IMR-90 (cell line): ENCODE data around the gene GRB10. TPM values are rescaled to one million over a fixed set of nuclear protein-coding genes. Genes with fewer than 3 reads are reported as not detected.

Experiments
- ATAC-seq: fragments of 200-7000 bp; cut with Tn5 transposase; 2 replicates; pipeline ENCODE4 v1.9.1; 2020; ENCODE audit warnings: low read depth, mild to moderate bottlenecking, moderate library complexity
- BruUV-seq: library from RNA; stranded (reverse); fragments of 400-500 nt; replicated peaks from 2 replicates; lab custom pipeline; 2021; lab: Mats Ljungman, UMichigan
- CTCF ChIA-PET: fragments of 300-600 bp; formaldehyde crosslinking; extraction: SDS; loops from one replicate; lab custom pipeline; 2021; ENCODE audit warnings: antibody characterized with exemption; lab: Yijun Ruan, JAX
- POLR2A ChIA-PET: fragments of 300-600 bp; sonication (Branson Sonifier 250); formaldehyde crosslinking; loops from one replicate; lab custom pipeline; 2022; ENCODE audit warnings: antibody characterized with exemption; ENCODE audit not compliant: unreplicated experiment; lab: Charles Lee
- DNase-seq: peaks from one replicate; pipeline ENCODE4 v3.0.0; 2013
- H2AFZ ChIP-seq: replicated peaks from 2 replicates; pipeline ENCODE3; 2013; ENCODE audit warnings: low read length, mild to moderate bottlenecking; ENCODE audit not compliant: poor library complexity
- H2AK5ac ChIP-seq: 2 replicates; pipeline ENCODE4 v1.6.1; 2013; ENCODE audit warnings: low read depth, low read length, inconsistent platforms
- H2AK9ac ChIP-seq: replicated peaks from 2 replicates; pipeline ENCODE3; 2013; ENCODE audit warnings: mild to moderate bottlenecking, low read depth, low read length, moderate library complexity; ENCODE audit not compliant: poor library complexity
- H2BK120ac ChIP-seq: 2 replicates; pipeline ENCODE4 v1.6.1; 2013; ENCODE audit warnings: low read depth, low read length, inconsistent platforms
- H2BK15ac ChIP-seq: 3 replicates; pipeline ENCODE4 v1.6.1; 2013; ENCODE audit warnings: low read depth, low read length, inconsistent platforms
- H2BK20ac ChIP-seq: 2 replicates; pipeline ENCODE4 v1.6.1; 2013; ENCODE audit warnings: low read depth, mild to moderate bottlenecking, inconsistent platforms, low read length, moderate library complexity
- H2BK5ac ChIP-seq: 2 replicates; pipeline ENCODE4 v1.6.1; 2013; ENCODE audit warnings: mild to moderate bottlenecking, low read depth, low read length, inconsistent platforms; ENCODE audit not compliant: poor library complexity, severe bottlenecking
- H3K14ac ChIP-seq: replicated peaks from 2 replicates; pipeline ENCODE4 v1.6.1; 2013; ENCODE audit warnings: low read depth, low read length, inconsistent platforms
- H3K18ac ChIP-seq: 2 replicates; pipeline ENCODE4 v1.6.1; 2013; ENCODE audit warnings: low read depth, low read length, control low read depth
- H3K23ac ChIP-seq: 2 replicates; pipeline ENCODE4 v1.6.1; 2013; ENCODE audit warnings: low read depth, low read length, inconsistent platforms
- H3K27ac ChIP-seq: 2 replicates; pipeline ENCODE4 v1.5.1; 2013; ENCODE audit warnings: mild to moderate bottlenecking, control low read depth, low read length; ENCODE audit not compliant: insufficient read depth
- H3K27me3 ChIP-seq: 2 replicates; pipeline ENCODE4 v1.6.1; 2013; ENCODE audit warnings: low read length; ENCODE audit not compliant: control insufficient read depth, insufficient read depth
- H3K36me3 ChIP-seq: 2 replicates; pipeline ENCODE4 v1.6.1; 2013; ENCODE audit warnings: low read length, mixed read lengths; ENCODE audit not compliant: control insufficient read depth, insufficient read depth
- H3K4ac ChIP-seq: 2 replicates; pipeline ENCODE4 v1.6.1; 2013; ENCODE audit warnings: low read depth, low read length, inconsistent platforms
- H3K4me1 ChIP-seq: 2 replicates; pipeline ENCODE4 v1.6.1; 2013; ENCODE audit warnings: low read length, mixed read lengths; ENCODE audit not compliant: control insufficient read depth, insufficient read depth
- H3K4me2 ChIP-seq: 2 replicates; pipeline ENCODE4 v1.6.1; 2013; ENCODE audit warnings: low read depth, mild to moderate bottlenecking, control low read depth, low read length, moderate library complexity
- H3K4me3 ChIP-seq: 2 replicates; pipeline ENCODE4 v1.5.1; 2013; ENCODE audit warnings: low read depth, mild to moderate bottlenecking, control low read depth, low read length, moderate library complexity; ENCODE audit not compliant: insufficient read depth
- H3K56ac ChIP-seq: 2 replicates; pipeline ENCODE4 v1.6.1; 2013; ENCODE audit warnings: low read length, inconsistent platforms; ENCODE audit not compliant: insufficient read depth; ENCODE audit errors: extremely low read depth
- H3K79me1 ChIP-seq, 2 experiments: 2 replicates each; pipeline ENCODE4 v1.6.1; 2013; ENCODE audit warnings: low read length in 2 of 2, inconsistent platforms in 1 of 2, low read depth in 1 of 2
- H3K9ac ChIP-seq: 2 replicates; pipeline ENCODE4 v1.6.1; 2013; ENCODE audit warnings: low read depth, low read length, control low read depth
- H3K9me1 ChIP-seq: 2 replicates; pipeline ENCODE4 v1.6.1; 2013; ENCODE audit warnings: low read length, inconsistent platforms; ENCODE audit not compliant: insufficient read depth
- H3K9me3 ChIP-seq: 2 replicates; pipeline ENCODE4 v1.6.1; 2013; ENCODE audit warnings: low read length; ENCODE audit not compliant: control insufficient read depth, insufficient read depth
- H4K20me1 ChIP-seq: 2 replicates; pipeline ENCODE4 v1.6.1; 2013; ENCODE audit warnings: low read length, inconsistent platforms; ENCODE audit not compliant: insufficient read depth
- H4K5ac ChIP-seq: 2 replicates; pipeline ENCODE4 v1.6.1; 2013; ENCODE audit warnings: mild to moderate bottlenecking, low read depth, low read length, control low read depth
- H4K8ac ChIP-seq, 2 experiments: 2 replicates each; pipeline ENCODE4 v1.6.1; 2013; ENCODE audit warnings: low read depth in 2 of 2, low read length in 2 of 2, control low read depth in 1 of 2, inconsistent platforms in 1 of 2
- H4K91ac ChIP-seq: 2 replicates; pipeline ENCODE4 v1.6.1; 2013; ENCODE audit warnings: low read depth, low read length, inconsistent platforms; ENCODE audit not compliant: insufficient read depth
- BHLHE40 ChIP-seq: fragments of 150-350 bp; IDR thresholded peaks from 2 replicates; pipeline ENCODE4 v1.6.1; 2016; ENCODE audit warnings: mild to moderate bottlenecking, low read depth, low read length
- CEBPB ChIP-seq: IDR thresholded peaks from 2 replicates; pipeline ENCODE4 v1.6.1; 2012; ENCODE audit warnings: low read depth, low read length, improper control_type of control experiment
- CHD1 ChIP-seq: IDR thresholded peaks from 2 replicates; pipeline ENCODE4 v1.6.1; 2012; ENCODE audit warnings: low read depth, low read length, improper control_type of control experiment
- CTCF ChIP-seq: conservative IDR thresholded peaks from 2 replicates; pipeline ENCODE4 v1.5.1; 2012; ENCODE audit warnings: mild to moderate bottlenecking, low read depth, low read length, improper control_type of control experiment
- ELK1 ChIP-seq: fragments of 150-350 bp; IDR thresholded peaks from 2 replicates; pipeline ENCODE4 v1.6.1; 2016; ENCODE audit warnings: low read depth, mild to moderate bottlenecking, low read length, moderate library complexity, borderline replicate concordance
- FOS ChIP-seq: fragments of 150-350 bp; IDR thresholded peaks from 2 replicates; pipeline ENCODE4 v1.6.1; 2016; ENCODE audit warnings: low read depth, low read length
- MAFK ChIP-seq: IDR thresholded peaks from 2 replicates; pipeline ENCODE4 v1.6.1; 2012; ENCODE audit warnings: low read depth, low read length, improper control_type of control experiment
- MAZ ChIP-seq: IDR thresholded peaks from 2 replicates; pipeline ENCODE4 v1.6.1; 2012; ENCODE audit warnings: low read depth, mild to moderate bottlenecking, low read length, improper control_type of control experiment, moderate library complexity, borderline replicate concordance
- MXI1 ChIP-seq: IDR thresholded peaks from 2 replicates; pipeline ENCODE4 v1.6.1; 2012; ENCODE audit warnings: low read depth, mild to moderate bottlenecking, low read length, moderate library complexity, borderline replicate concordance
- NFE2L2 ChIP-seq: fragments of 150-350 bp; IDR thresholded peaks from 2 replicates; pipeline ENCODE4 v1.6.1; 2016; ENCODE audit warnings: low read depth, mild to moderate bottlenecking, low read length
- POLR2A ChIP-seq: IDR thresholded peaks from 2 replicates; pipeline ENCODE4 v1.6.1; 2012; ENCODE audit warnings: mild to moderate bottlenecking, low read depth, low read length
- RAD21 ChIP-seq: IDR thresholded peaks from 2 replicates; pipeline ENCODE4 v1.6.1; 2012; ENCODE audit warnings: low read length, improper control_type of control experiment
- RCOR1 ChIP-seq: IDR thresholded peaks from 2 replicates; pipeline ENCODE4 v1.6.1; 2012; ENCODE audit warnings: mild to moderate bottlenecking, low read length, improper control_type of control experiment; ENCODE audit not compliant: insufficient replicate concordance
- RFX5 ChIP-seq: IDR thresholded peaks from 2 replicates; pipeline ENCODE4 v1.8.0; 2012; ENCODE audit warnings: low read depth, mild to moderate bottlenecking, low read length, moderate library complexity
- SMC3 ChIP-seq: fragments of 150-350 bp; IDR thresholded peaks from 2 replicates; pipeline ENCODE4 v1.6.1; 2016; ENCODE audit warnings: low read depth, mild to moderate bottlenecking, antibody characterized with exemption, low read length, moderate library complexity
- WGBS, 2 experiments: methylation state at CpG; one replicate each; pipeline versions ENCODE4 v1.1.5 to v1.1.7; 2013; ENCODE audit warnings: missing lambda C conversion rate in 2 of 2; ENCODE audit not compliant: insufficient read length in 1 of 2; ENCODE audit errors: extremely low coverage in 2 of 2; 5-methylcytosine and 5-hydroxymethylcytosine counted together
- dilution Hi-C: fragments of 300-500 bp; cut with HindIII; formaldehyde crosslinking; loops from one replicate; pipeline ENCODE4 v1.14.3; 2018; ENCODE audit warnings: low sequenced_read_pairs; ENCODE audit not compliant: unreplicated experiment
- in situ Hi-C: fragments of 300-500 bp; cut with MboI; formaldehyde crosslinking; loops from 3 replicates; pipeline ENCODE4 v1.14.3; 2019; ENCODE audit warnings: low sequenced_read_pairs, inconsistent platforms, mixed read lengths
- intact Hi-C: fragments of 100-400 bp; cut with micrococcal nuclease; formaldehyde crosslinking; loops from 2 replicates; pipeline ENCODE4 v1.10.0; 2022
- polyA plus RNA-seq, 3 experiments: library from polyadenylated mRNA; depleted of rRNA; stranded (reverse); fragments of >200 nt; gene quantifications; 2 replicates each; pipeline ENCODE4 v1.2.3, GENCODE V29; 2012; ENCODE audit warnings: low replicate concordance in 1 of 3
- total RNA-seq: library from RNA; depleted of rRNA; stranded (reverse); fragments of >200 nt; gene quantifications from 2 replicates; pipeline ENCODE4 v1.2.3, GENCODE V29; 2012
- TF ChIP-seq, protein P1 (sequence below): fragments of 150-350 bp; IDR thresholded peaks from 2 replicates; pipeline ENCODE4 v1.6.1; 2017; ENCODE audit warnings: mild to moderate bottlenecking, antibody characterized with exemption, low read length, low read depth

Gene GRB10
- total and polyA plus RNA-seq, 2 of the 4 experiments (the other 2 are of a cell fraction) = 6.3 to 15.1 TPM

GRCh38 chr7:50695026-50695425 lies 87.7 kb downstream of the GRB10 start:
- in situ Hi-C loops = loop anchor here (25.0 kb wide), 1 partner anchor 233 kb away; the partner anchor contains the start of gene FIGNL1
- no peak overlapping the region for H2AFZ ChIP-seq

More at GRCh38 chr7:50695026-50695425, 87.7 kb downstream of the GRB10 start:
- H3K79me1 ChIP-seq = peaks cover 13 to 26% of the 10 kb centered on the region in 2 experiments
- ChIA-PET CTCF (no interaction called here), POLR2A (no interaction called here)
- no TSS peak for BruUV-seq
- H4K20me1 ChIP-seq = peaks cover 5% of the 10 kb centered on the region
- no peak overlapping the region for H3K4me2 ChIP-seq
- no peak overlapping the region for H3K4ac ChIP-seq
- H3K14ac ChIP-seq = no peak overlapping the region
- no peak overlapping the region for H4K8ac ChIP-seq
- H2AK5ac ChIP-seq = no peak overlapping the region
- peaks cover 3% of the 10 kb centered on the region; the same call in 1 of the 2 replicates for H3K36me3 ChIP-seq
- dilution Hi-C loops (no loop called here), intact Hi-C loops (no loop called here)
- no peak overlapping the region for H3K9ac ChIP-seq
- H3K23ac ChIP-seq = no peak overlapping the region
- TF ChIP-seq BHLHE40 = no peak
- no peak for TF ChIP-seq POLR2A
- TF ChIP-seq RAD21 = no peak
- TF ChIP-seq MXI1 = no peak
- no peak for TF ChIP-seq RFX5
- TF ChIP-seq ELK1 = no peak
- no peak for TF ChIP-seq CHD1
- no peak for TF ChIP-seq NFE2L2
- no peak for TF ChIP-seq SMC3
- no peak for TF ChIP-seq RCOR1
- no peak for TF ChIP-seq CEBPB
- no peak for TF ChIP-seq FOS
- TF ChIP-seq MAFK = no peak
- TF ChIP-seq MAZ = no peak
- no peak for TF ChIP-seq CTCF
- TF ChIP-seq, protein P1, sequence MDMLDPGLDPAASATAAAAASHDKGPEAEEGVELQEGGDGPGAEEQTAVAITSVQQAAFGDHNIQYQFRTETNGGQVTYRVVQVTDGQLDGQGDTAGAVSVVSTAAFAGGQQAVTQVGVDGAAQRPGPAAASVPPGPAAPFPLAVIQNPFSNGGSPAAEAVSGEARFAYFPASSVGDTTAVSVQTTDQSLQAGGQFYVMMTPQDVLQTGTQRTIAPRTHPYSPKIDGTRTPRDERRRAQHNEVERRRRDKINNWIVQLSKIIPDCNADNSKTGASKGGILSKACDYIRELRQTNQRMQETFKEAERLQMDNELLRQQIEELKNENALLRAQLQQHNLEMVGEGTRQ = no peak
- H3K27ac ChIP-seq = no peak overlapping the region
- DNase-seq (no peak), ATAC-seq (no peak)
- no peak overlapping the region for H2BK15ac ChIP-seq
- no peak overlapping the region for H4K5ac ChIP-seq
- no peak overlapping the region for H3K56ac ChIP-seq
- no peak overlapping the region for H2AK9ac ChIP-seq
- no peak overlapping the region for H4K91ac ChIP-seq
- no peaks in the 10 kb centered on the region for H3K9me3 ChIP-seq
- H3K4me1 ChIP-seq = peaks cover 3% of the 10 kb centered on the region; the same call in 1 of the 2 replicates
- H3K27me3 ChIP-seq = no peaks in the 10 kb centered on the region
- H3K4me3 ChIP-seq = no peak overlapping the region
- H3K9me1 ChIP-seq = peaks cover 12% of the 10 kb centered on the region; the same call in 1 of the 2 replicates
- no CpG with 5 or more reads among the region's 2 CpGs for WGBS, 2 experiments
- H2BK5ac ChIP-seq = no peak overlapping the region
- no peak overlapping the region for H3K18ac ChIP-seq
- no peak overlapping the region for H2BK20ac ChIP-seq
- no peak overlapping the region for H2BK120ac ChIP-seq
